Measurements from ENCODE around the gene TCTN2.

The TCTN2 gene

DNA sequence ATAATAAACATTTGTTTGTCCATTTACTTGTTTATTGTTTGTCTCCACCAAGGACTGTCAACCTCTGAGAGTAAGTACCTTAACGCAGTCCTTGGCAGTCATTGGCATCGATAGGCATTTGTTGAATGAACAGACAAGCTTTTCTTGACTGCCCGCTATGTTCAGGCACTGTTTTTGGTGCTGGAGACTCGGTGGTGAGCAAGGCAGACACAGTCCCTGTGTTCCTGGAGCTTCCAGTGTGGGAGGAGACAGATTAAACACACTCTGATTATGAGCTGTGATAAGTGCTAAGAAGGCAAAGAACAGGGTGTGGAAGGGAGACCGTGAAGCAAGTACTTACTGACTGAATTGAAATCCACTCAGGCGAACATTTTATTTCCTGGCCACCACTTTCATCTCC, 42.5 kb downstream of the TCTN2 start:
- Histone ChIP-seq H3K27me3 (ENCODE audit: insufficient read depth, insufficient read length) (no peaks in the 10 kb centered on the region), H3K36me3 (ENCODE audit: insufficient read depth, insufficient read length, low read length) (peaks cover 16% of the 10 kb centered on the region), H3K9me3 (ENCODE audit: insufficient read depth, low read length) (no peaks in the 10 kb centered on the region), H3K4me1 (ENCODE audit: insufficient read depth, insufficient read length) (peaks cover 6% of the 10 kb centered on the region), H3K4me3 (ENCODE audit: insufficient read length, low read depth) (peak overlapping the region; percentile 97), H3K9ac (ENCODE audit: insufficient read length, low read depth) (peak overlapping the region; percentile 96)
- no peak for DNase-seq (ENCODE audit: low read depth, low spot score)
- TF ChIP-seq SUZ12 (IDR thresholded peaks at IDR 0.05; ENCODE audit: extremely low read depth, insufficient read depth, insufficient read length) (no peak), ZNF274 (IDR thresholded peaks at IDR 0.05; ENCODE audit: low read depth, low read length) (no peak), YY1 (IDR thresholded peaks at IDR 0.05; ENCODE audit: insufficient read depth, insufficient read length) (no peak)

DNA sequence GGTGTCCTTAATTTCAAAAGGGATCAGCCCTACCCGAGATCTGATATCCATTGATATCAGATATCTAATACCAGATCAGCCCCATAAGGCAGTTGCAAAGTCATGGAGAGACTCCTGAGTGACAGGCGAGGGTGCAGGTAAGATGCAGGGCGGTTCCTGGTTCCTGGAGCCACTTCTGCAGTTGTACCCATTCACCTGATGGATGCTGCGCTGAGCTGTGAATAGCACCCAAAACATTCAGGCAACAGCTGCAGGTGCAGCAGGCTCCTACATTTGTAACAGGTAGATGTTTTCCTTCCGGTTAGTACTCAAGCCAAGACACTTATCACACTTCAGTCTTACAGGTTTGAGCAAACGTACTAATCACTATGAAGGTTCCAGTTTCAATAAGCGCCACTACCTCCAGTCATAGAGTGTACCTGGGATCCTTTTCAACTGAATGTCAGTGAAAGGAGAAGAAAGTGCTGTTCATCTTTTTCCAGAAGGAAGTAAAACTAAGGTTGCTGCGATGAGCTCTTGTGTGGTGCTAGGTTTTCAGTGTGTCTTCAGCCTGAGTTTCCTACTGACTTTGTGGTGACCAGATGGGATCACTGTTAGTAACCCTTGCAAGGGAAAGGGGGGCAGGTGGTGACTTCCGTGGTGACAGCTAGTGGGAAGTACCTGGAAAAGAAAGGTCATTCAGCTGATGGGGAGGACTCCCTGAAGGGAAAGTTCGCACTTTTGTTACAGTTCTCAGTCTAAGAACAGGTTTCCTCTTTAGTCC, 43.1 kb downstream of the TCTN2 start:
- H3K4me1 ChIP-seq (ENCODE audit: insufficient read depth, insufficient read length) = peaks cover 6% of the 10 kb centered on the region
- H3K4me3 ChIP-seq (ENCODE audit: insufficient read length, low read depth) = no peak overlapping the region
- H3K9ac ChIP-seq (ENCODE audit: insufficient read length, low read depth) = no peak overlapping the region
- no peak for DNase-seq (ENCODE audit: low read depth, low spot score)
- no peaks in the 10 kb centered on the region for H3K9me3 ChIP-seq (ENCODE audit: insufficient read depth, low read length)
- H3K27me3 ChIP-seq (ENCODE audit: insufficient read depth, insufficient read length) = no peaks in the 10 kb centered on the region
- H3K36me3 ChIP-seq (ENCODE audit: insufficient read depth, insufficient read length, low read length) = peaks cover 21% of the 10 kb centered on the region
- TF ChIP-seq SUZ12 (IDR thresholded peaks at IDR 0.05; ENCODE audit: extremely low read depth, insufficient read depth, insufficient read length) = no peak
- no peak for TF ChIP-seq ZNF274 (IDR thresholded peaks at IDR 0.05; ENCODE audit: low read depth, low read length)
- TF ChIP-seq YY1 (IDR thresholded peaks at IDR 0.05; ENCODE audit: insufficient read depth, insufficient read length) = no peak

DNA sequence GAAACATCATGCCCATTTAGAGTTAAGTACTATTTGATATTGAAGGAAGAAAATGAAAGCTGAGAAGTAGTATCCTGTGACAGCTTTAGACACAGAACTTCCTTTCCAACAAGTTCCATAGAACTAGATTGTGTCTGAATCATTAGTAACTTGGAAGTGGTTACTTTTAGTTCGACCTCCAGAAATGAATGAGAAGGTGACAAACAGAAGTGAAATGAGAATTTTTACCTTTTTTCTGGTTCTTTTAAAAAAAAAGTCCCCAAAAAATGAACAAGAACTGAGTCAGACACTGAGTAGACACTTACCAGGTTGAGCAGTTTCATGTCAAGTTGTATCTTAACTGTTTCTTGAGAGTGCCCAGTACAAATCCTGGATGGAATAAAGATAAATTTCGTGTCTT, 44.3 kb downstream of the TCTN2 start:
- Histone ChIP-seq H3K27me3 (ENCODE audit: insufficient read depth, insufficient read length) (no peaks in the 10 kb centered on the region), H3K9me3 (ENCODE audit: insufficient read depth, low read length) (no peaks in the 10 kb centered on the region), H3K4me1 (ENCODE audit: insufficient read depth, insufficient read length) (peaks cover 6% of the 10 kb centered on the region), H3K4me3 (ENCODE audit: insufficient read length, low read depth) (no peak overlapping the region), H3K9ac (ENCODE audit: insufficient read length, low read depth) (no peak overlapping the region), H3K36me3 (ENCODE audit: insufficient read depth, insufficient read length, low read length) (peaks cover 26% of the 10 kb centered on the region)
- no peak for DNase-seq (ENCODE audit: low read depth, low spot score)
- no peak for TF ChIP-seq ZNF274 (IDR thresholded peaks at IDR 0.05; ENCODE audit: low read depth, low read length)
- TF ChIP-seq SUZ12 (IDR thresholded peaks at IDR 0.05; ENCODE audit: extremely low read depth, insufficient read depth, insufficient read length) = no peak
- no peak for TF ChIP-seq YY1 (IDR thresholded peaks at IDR 0.05; ENCODE audit: insufficient read depth, insufficient read length)

DNA sequence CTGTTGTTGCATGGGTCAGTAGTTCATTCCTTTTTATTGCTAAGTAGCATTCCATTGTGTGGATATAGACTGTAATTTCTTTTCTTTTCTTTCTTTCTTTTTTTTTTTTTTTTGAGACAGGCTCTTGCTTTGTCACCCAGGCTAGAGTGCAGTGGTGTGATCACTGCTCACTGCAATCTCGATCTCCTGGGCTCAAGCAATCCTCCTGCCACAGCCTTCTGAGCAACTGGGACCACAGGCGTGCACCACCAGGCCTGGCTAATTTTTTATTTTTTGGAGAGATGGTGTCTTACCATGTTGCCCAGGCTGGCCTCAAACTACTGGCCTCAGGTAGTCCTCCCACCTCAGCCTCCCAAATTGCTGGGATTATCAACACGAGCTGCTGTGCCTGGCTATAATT, 46.4 kb downstream of the TCTN2 start:
- Histone ChIP-seq H3K27me3 (ENCODE audit: insufficient read depth, insufficient read length) (no peaks in the 10 kb centered on the region), H3K9me3 (ENCODE audit: insufficient read depth, low read length) (no peaks in the 10 kb centered on the region), H3K4me1 (ENCODE audit: insufficient read depth, insufficient read length) (peaks cover 2% of the 10 kb centered on the region), H3K9ac (ENCODE audit: insufficient read length, low read depth) (no peak overlapping the region), H3K4me3 (ENCODE audit: insufficient read length, low read depth) (no peak overlapping the region), H3K36me3 (ENCODE audit: insufficient read depth, insufficient read length, low read length) (peaks cover 43% of the 10 kb centered on the region)
- no peak for DNase-seq (ENCODE audit: low read depth, low spot score)
- TF ChIP-seq SUZ12 (IDR thresholded peaks at IDR 0.05; ENCODE audit: extremely low read depth, insufficient read depth, insufficient read length) (no peak), ZNF274 (IDR thresholded peaks at IDR 0.05; ENCODE audit: low read depth, low read length) (no peak), YY1 (IDR thresholded peaks at IDR 0.05; ENCODE audit: insufficient read depth, insufficient read length) (no peak)

DNA sequence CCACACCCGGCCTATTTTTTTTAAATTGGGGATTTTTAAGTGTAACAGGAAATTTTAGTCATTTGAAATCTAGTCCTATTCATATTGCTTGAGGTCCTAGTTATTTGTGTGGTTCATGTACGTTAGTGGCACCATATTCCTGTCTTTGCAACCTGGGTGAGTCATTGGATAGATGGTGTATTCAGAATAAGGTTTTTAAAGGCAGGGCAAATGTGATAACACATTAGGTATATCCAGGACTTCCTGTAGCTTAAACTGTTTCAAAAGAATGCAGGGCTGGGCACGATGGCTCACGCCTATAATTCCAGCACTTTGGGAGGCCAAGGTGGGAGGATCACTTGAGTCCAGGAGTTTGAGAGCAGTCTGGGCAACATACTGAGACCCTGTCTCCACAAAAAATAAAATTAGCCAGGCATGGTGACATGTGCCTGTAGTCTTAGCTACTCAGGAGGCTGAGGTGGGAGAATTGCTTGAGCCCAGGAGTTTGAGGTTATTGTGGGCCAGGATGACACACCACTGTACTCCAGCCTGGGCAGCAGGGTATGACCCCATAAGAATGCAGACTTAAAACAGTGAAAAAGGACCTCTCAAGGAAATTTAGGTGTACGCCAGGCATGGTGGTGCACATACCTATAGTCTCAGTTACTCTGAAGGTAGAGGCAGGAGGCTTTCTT, 49.4 kb downstream of the TCTN2 start:
- no peak overlapping the region for H3K9ac ChIP-seq (ENCODE audit: insufficient read length, low read depth)
- H3K27me3 ChIP-seq (ENCODE audit: insufficient read depth, insufficient read length) = no peaks in the 10 kb centered on the region
- H3K36me3 ChIP-seq (ENCODE audit: insufficient read depth, insufficient read length, low read length) = peaks cover 53% of the 10 kb centered on the region
- TF ChIP-seq YY1 (IDR thresholded peaks at IDR 0.05; ENCODE audit: insufficient read depth, insufficient read length) (no peak), ZNF274 (IDR thresholded peaks at IDR 0.05; ENCODE audit: low read depth, low read length) (no peak), SUZ12 (IDR thresholded peaks at IDR 0.05; ENCODE audit: extremely low read depth, insufficient read depth, insufficient read length) (no peak)
- H3K9me3 ChIP-seq (ENCODE audit: insufficient read depth, low read length) = no peaks in the 10 kb centered on the region
- peaks cover 2% of the 10 kb centered on the region for H3K4me1 ChIP-seq (ENCODE audit: insufficient read depth, insufficient read length)
- H3K4me3 ChIP-seq (ENCODE audit: insufficient read length, low read depth) = no peak overlapping the region
- DNase-seq (ENCODE audit: low read depth, low spot score) = no peak

DNA sequence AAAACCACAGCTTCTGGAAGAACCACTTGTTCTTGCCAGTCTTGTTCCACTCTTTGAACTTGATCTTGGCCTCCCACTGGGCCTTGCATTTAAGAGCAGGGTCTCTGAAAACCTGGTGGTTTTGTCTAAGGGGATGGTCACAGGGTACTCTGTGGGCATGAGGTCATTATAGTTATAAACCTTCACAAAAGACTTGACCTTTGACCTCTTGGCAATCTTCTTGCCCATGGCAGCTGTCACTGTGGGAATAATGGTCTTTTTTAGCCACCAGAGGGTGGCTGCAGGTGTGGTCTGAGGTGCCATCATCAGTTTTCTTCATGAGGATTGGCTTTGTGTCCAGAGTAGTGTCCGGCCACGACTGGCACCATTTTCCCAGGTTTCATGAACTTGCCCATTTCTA, 50.3 kb downstream of the TCTN2 start:
- peaks cover 60% of the 10 kb centered on the region for H3K36me3 ChIP-seq (ENCODE audit: insufficient read depth, insufficient read length, low read length)
- no peak overlapping the region for H3K4me3 ChIP-seq (ENCODE audit: insufficient read length, low read depth)
- TF ChIP-seq YY1 (IDR thresholded peaks at IDR 0.05; ENCODE audit: insufficient read depth, insufficient read length) (no peak), ZNF274 (IDR thresholded peaks at IDR 0.05; ENCODE audit: low read depth, low read length) (no peak)
- H3K27me3 ChIP-seq (ENCODE audit: insufficient read depth, insufficient read length) = no peaks in the 10 kb centered on the region
- no peaks in the 10 kb centered on the region for H3K9me3 ChIP-seq (ENCODE audit: insufficient read depth, low read length)
- DNase-seq (ENCODE audit: low read depth, low spot score) = no peak
- peaks cover 2% of the 10 kb centered on the region for H3K4me1 ChIP-seq (ENCODE audit: insufficient read depth, insufficient read length)
- no peak overlapping the region for H3K9ac ChIP-seq (ENCODE audit: insufficient read length, low read depth)

DNA sequence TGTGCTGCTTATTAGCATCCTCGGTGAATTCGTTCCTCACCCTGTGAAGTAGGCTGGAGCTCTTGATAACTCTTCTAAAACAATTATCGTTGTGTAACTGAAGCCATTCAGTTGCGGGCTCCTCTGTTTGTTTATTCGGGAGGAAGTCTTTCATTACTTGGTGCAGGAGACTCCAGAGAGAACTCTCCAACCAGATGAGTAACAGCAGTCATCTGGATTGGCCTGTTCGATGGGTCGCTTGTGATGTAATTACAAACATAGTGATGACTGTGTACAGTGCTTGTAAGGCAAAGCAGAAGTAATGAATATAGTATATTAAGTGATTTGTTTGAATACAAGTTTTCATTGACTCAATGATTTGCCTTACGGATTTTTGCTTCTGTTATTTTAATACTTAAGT, 52.1 kb downstream of the TCTN2 start:
- TF ChIP-seq SUZ12 (IDR thresholded peaks at IDR 0.05; ENCODE audit: extremely low read depth, insufficient read depth, insufficient read length) (no peak), YY1 (IDR thresholded peaks at IDR 0.05; ENCODE audit: insufficient read depth, insufficient read length) (no peak), ZNF274 (IDR thresholded peaks at IDR 0.05; ENCODE audit: low read depth, low read length) (no peak)
- Histone ChIP-seq H3K4me3 (ENCODE audit: insufficient read length, low read depth) (no peak overlapping the region), H3K27me3 (ENCODE audit: insufficient read depth, insufficient read length) (no peaks in the 10 kb centered on the region), H3K9me3 (ENCODE audit: insufficient read depth, low read length) (no peaks in the 10 kb centered on the region), H3K36me3 (ENCODE audit: insufficient read depth, insufficient read length, low read length) (peaks cover 72% of the 10 kb centered on the region), H3K9ac (ENCODE audit: insufficient read length, low read depth) (no peak overlapping the region), H3K4me1 (ENCODE audit: insufficient read depth, insufficient read length) (no peaks in the 10 kb centered on the region)
- DNase-seq (ENCODE audit: low read depth, low spot score) = no peak
